COLO668 (cell line): Measurements from ENCODE around the gene PLB1.
A peak's percentile ranks its signal among the peaks of the same experiment; 100 is the strongest.

Experiments used
- DNase-seq: peaks from one replicate; lab custom pipeline; 2025; ENCODE audit not compliant: unreplicated experiment; lab: John Stamatoyannopoulos, UW

Gene PLB1

DNA sequence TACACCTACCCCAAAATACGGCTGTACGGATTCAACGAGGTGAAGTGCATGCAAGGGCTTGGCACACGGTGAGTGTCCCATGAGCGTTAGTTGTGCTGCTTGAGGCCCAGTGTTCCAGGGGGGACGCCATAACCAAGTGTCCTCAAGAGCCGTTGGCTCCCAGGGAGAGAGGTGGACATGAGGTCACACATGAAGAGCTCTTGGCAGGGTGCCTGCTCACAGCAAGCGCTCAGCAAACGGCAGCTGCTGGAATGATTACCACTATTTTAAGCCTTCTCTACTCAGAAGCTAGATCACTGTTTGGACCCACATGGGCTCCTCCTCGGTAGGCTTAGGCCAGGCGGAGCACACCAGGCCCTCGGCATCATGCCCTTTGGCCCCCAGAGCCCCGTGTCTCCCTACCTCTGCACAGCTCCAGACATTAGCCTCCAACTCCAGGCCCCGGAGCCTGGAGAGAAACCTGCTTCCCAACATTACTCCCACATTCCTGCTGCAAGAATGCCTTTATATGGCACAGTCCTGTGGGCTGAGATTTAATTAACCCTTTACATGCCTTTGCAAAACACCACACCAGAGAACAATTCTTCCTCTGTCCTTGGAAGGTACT, 187.3 kb downstream of the PLB1 start:
- DNase-seq: peak; percentile 89

DNA sequence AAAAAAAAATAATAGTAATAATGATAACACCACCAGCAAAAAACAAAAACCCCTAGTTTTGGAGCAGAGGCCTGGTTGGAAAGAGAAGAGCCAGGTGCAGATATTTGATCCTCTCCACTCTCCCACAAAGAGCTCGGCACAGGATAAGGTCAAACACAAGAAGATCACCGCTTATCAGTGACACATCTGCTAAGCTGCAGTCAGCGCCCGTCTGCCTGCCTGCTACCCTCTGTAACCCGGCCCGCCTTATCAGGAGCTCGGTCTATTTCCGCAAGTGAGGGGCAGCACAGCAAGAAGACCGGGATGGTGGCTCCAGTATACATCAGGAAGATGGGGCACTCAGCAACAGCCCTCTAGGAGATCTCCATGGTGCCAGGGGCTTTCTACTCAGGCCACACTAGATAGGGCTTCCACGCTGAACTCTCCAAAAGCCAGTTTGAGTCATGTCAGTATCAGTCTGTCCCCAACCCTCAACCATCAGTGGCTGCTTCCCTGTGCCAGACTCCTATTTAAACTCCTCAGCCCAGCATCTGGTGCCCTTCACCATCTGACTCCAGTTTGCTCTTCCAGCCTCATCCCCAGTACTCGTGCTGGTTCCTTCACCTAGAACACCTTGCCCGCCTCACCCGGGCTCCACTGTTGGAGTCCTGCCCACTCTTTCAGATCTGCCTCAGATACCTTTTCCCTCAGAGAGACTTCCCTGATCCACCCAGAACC, 188.4 kb downstream of the PLB1 start:
- peak; percentile 72 for DNase-seq

DNA sequence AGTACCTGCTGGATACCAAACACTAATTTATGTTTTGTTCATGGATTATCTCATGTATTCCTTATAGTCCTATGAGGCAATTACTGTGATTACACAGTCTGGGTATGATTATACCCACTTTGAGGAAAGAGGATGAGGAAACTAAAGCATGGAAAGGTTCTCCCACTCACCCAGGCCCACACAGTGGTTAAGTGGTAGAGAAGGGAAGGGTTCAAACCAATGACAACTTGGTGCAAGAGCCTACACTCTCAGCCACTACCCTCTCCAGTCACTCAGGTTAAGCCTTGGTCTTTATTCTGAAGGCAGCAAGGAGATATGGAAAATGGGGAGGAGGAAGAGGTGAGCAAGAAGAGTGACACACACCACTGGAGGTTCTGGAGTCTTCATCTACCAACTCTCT, 191.3 kb downstream of the PLB1 start:
- no peak for DNase-seq

DNA sequence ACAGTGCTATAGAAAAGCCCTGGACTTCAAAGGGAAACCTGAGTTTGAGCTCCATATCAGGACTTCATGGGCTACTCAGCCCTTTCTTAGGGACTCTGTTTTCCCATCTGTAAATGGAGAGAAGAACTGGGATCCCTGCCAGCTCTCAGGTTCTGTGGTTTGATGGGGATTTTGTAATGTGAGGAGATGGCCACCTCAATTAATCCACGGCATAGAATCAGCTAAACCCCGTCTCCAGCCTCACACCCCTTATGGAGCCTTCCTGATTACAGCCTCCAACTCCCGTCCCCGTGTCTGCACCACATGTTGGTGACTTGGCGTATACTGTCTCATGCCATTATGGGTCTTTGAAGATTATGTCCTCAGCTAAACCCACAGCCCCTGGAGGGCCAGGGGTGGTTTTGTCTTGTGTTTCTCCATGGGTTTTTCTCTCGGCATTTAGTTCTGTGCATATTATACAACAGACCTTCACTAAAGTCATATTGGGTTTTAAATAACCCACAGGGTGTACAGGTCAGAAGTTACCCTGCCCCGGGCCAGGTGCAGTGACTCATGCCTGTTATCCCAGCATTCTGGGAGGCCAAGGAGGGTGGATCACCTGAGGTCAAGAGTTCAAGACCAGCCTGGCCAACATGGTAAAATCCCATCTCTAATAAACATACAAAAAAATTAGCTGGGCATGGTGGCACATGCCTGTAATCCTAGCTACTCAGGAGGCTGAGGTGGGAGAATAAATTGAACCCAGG, 192.0 kb downstream of the PLB1 start:
- no peak for DNase-seq

DNA sequence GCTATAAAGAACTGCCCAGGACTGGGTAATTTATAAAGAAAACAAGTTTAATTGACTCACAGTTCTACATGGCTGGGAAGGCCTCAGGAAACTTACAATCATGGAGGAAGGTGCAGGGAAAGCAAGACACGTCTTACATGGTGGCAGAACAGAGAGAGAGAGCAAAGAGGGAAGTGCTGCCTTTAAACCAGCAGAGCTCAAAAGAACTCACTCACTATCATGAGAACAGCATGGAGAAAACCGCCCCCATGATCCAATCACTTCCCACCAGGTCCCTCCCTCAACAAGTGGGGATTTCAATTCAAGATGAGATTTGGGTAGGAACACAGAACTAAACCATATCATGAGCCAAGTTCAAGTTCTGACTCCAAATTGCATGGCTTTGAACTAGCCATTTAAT, 193.0 kb downstream of the PLB1 start:
- no peak for DNase-seq

DNA sequence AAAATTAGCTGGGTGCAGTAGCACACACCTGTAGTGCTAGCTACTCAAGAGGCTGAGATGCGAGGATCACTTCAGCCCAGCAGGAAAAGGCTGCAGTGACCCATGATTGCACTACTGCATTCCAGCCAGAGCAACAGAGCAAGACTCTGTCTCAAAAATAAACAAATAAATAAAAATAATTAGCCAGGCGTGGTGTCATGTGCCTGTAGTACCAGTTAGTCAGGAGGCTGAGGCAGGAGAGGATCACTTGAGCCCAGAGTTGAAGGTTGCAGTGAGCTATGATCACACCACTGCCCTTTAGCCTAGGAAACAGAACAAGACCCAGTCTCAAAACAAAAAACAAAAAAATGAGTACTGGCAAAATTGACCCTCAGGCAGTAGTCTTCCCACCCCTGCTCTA, 193.9 kb downstream of the PLB1 start:
- DNase-seq: no peak

DNA sequence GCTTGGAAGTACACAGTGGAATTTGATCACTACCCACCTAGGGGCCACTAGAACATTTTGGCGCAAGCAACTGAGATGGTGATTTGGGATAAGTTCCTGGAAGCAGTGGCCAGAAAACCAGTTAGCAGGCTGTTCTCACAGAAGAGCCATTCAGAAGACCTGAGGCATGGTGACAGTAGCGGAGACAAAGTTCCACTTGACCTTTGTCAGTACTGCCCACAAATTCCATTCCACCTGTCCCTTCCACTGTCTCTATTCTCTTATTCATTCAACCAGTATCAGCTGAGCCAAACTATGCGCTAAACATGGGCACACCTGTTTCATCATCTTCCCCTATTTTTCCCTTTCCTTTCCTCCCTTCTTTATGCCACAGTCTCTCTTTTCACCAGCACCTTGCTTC, 196.6 kb downstream of the PLB1 start:
- DNase-seq: no peak

DNA sequence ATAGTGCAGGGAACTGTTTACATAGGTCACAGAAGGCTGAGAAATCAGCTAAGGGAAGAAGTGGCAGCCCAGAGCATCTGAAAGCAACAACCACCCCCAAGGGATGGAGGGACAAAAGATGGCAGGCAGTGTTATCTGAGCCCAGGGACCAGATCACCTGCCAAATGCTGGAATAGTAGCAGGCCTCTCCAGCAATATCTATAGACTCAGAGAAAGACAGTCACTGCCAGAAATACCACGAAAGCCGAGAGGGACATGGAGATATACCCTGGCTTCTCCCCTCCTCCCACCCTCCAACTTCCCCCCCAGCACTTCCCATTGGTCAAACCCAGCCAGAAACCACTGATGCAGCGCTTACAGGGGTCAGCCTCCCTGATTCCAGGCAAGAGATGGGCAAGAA, 197.4 kb downstream of the PLB1 start:
- DNase-seq: no peak
